Measurements from ENCODE around the gene NOX4.

DNA sequence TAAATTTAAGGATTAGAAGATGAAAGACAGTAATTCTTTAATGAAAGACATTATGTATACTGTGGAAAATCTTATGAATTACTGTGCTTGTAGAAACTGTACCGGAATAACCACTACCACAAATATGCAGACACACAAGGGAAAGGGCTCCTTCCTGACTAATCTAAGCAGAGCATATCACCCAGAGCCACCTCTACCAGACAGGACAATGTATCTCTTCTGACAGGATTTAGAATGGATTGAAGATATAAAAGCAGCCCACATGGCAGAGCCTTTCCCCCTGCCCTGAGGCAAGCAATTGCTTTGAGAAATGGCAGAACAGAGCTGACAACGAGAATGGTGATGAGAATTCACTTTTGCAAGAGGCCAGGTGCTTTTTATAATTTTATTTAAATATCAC is 144.1 kb downstream of the NOX4 start:
- TF ChIP-seq, protein P1, sequence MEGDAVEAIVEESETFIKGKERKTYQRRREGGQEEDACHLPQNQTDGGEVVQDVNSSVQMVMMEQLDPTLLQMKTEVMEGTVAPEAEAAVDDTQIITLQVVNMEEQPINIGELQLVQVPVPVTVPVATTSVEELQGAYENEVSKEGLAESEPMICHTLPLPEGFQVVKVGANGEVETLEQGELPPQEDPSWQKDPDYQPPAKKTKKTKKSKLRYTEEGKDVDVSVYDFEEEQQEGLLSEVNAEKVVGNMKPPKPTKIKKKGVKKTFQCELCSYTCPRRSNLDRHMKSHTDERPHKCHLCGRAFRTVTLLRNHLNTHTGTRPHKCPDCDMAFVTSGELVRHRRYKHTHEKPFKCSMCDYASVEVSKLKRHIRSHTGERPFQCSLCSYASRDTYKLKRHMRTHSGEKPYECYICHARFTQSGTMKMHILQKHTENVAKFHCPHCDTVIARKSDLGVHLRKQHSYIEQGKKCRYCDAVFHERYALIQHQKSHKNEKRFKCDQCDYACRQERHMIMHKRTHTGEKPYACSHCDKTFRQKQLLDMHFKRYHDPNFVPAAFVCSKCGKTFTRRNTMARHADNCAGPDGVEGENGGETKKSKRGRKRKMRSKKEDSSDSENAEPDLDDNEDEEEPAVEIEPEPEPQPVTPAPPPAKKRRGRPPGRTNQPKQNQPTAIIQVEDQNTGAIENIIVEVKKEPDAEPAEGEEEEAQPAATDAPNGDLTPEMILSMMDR (IDR thresholded peaks at IDR 0.05), result no peak
- no peak for TF ChIP-seq ZFX (IDR thresholded peaks at IDR 0.05; ENCODE audit: borderline replicate concordance)

Measured in 22Rv1 (cell line).